GM12878 (cell line): ENCODE results near the gene NR2F2. TPM values are rescaled to one million over a fixed set of nuclear protein-coding genes. Genes with fewer than 3 reads are reported as not detected.

ENCODE experiments used
- ATF7 ChIP-seq: fragments of 450-650 bp; IDR thresholded peaks from 2 replicates; pipeline ENCODE4 v1.6.1; 2016; ENCODE audit warnings: low read depth, mild to moderate bottlenecking
- BMI1 ChIP-seq: fragments of 450-650 bp; IDR thresholded peaks from 2 replicates; pipeline ENCODE4 v1.6.1; 2016; ENCODE audit warnings: mild to moderate bottlenecking, moderate library complexity, borderline replicate concordance
- CREM ChIP-seq: IDR thresholded peaks from 2 replicates; pipeline ENCODE4 v1.6.1; 2014; ENCODE audit warnings: antibody characterized with exemption, low read depth
- EP300 ChIP-seq, 2 experiments: fragments of 150-350 bp in 1 of 2; IDR thresholded peaks; 2 replicates each; pipeline ENCODE4 v1.6.1; 2011 to 2012; ENCODE audit warnings: low read depth in 2 of 2, low read length in 2 of 2, borderline replicate concordance in 1 of 2, improper control_type of control experiment in 1 of 2, inconsistent platforms in 1 of 2; ENCODE audit not compliant: control insufficient read depth in 1 of 2
- ESRRA ChIP-seq: IDR thresholded peaks from 2 replicates; pipeline ENCODE4 v1.6.1; 2012; ENCODE audit warnings: mild to moderate bottlenecking, low read length, improper control_type of control experiment
- IKZF1 ChIP-seq: fragments of 450-650 bp; conservative IDR thresholded peaks from 2 replicates; pipeline ENCODE4 v1.6.1; 2017; ENCODE audit warnings: antibody characterized with exemption, mild to moderate bottlenecking
- IKZF2 ChIP-seq, 2 experiments: fragments of 450-650 bp; IDR thresholded peaks; 2 replicates each; pipeline ENCODE4 v1.6.1; 2017; ENCODE audit warnings: mild to moderate bottlenecking in 2 of 2, moderate library complexity in 2 of 2
- MTA2 ChIP-seq: fragments of 450-650 bp; IDR thresholded peaks from 2 replicates; pipeline ENCODE4 v1.6.1; 2016; ENCODE audit warnings: low read depth, mild to moderate bottlenecking, moderate library complexity
- NBN ChIP-seq: fragments of 450-650 bp; IDR thresholded peaks from 2 replicates; pipeline ENCODE4 v1.6.1; 2016
- NFYB ChIP-seq: IDR thresholded peaks from 2 replicates; pipeline ENCODE4 v1.6.1; 2011; ENCODE audit warnings: low read depth, mild to moderate bottlenecking, low read length, improper control_type of control experiment, moderate library complexity; ENCODE audit not compliant: insufficient read depth
- RFX5 ChIP-seq: IDR thresholded peaks from 2 replicates; pipeline ENCODE4 v1.6.1; 2011; ENCODE audit warnings: low read depth, low read length, improper control_type of control experiment
- SP1 ChIP-seq: IDR thresholded peaks from one replicate; pipeline ENCODE4 v1.6.1; 2011; ENCODE audit warnings: low read depth, low read length
- SREBF1 ChIP-seq: IDR thresholded peaks from 2 replicates; pipeline ENCODE4 v1.6.1; 2012; ENCODE audit warnings: mild to moderate bottlenecking, low read length
- YY1 ChIP-seq: IDR thresholded peaks from 2 replicates; pipeline ENCODE4 v1.6.1; 2011; ENCODE audit warnings: low read depth, mild to moderate bottlenecking, low read length
- ZSCAN29 ChIP-seq: fragments of 450-650 bp; IDR thresholded peaks from 2 replicates; pipeline ENCODE4 v1.6.1; 2017; ENCODE audit warnings: mild to moderate bottlenecking, moderate library complexity
- polyA plus RNA-seq, 11 experiments: library from polyadenylated mRNA; depleted of rRNA in 4 of 11; unstranded in 6 of 11; stranded (reverse) in 5 of 11; fragments of >200 nt; fragmentation: Nextera tagmentation in 4 of 11; fragmentation: Illumina TruSeq in 1 of 11; extraction: Ambion mirVana in 4 of 11; extraction: Trizol in 1 of 11; gene quantifications; 1 replicate in 1 of 11; 2 replicates in 10 of 11; pipeline versions ENCODE4 v1.2.1 to v1.2.3, GENCODE V29; 2011 to 2016; ENCODE audit warnings: inconsistent platforms in 2 of 11, missing spikeins in 2 of 11, low read depth in 1 of 11
- total RNA-seq, 4 experiments: library from RNA; depleted of rRNA in 3 of 4; stranded (reverse); fragments of >200 nt in 3 of 4; fragmentation: Illumina TruSeq in 1 of 4; extraction: Trizol in 1 of 4; gene quantifications; 2 replicates each; pipeline versions ENCODE4 v1.2.1 to v1.2.3, GENCODE V29; 2013 to 2021

NR2F2 gene
- total and polyA plus RNA-seq, 10 of the 15 experiments (the other 5 are each of a cell fraction or from before 2014, with no cell fraction given), result 1.1 to 10.1 (median 3.2) TPM

DNA sequence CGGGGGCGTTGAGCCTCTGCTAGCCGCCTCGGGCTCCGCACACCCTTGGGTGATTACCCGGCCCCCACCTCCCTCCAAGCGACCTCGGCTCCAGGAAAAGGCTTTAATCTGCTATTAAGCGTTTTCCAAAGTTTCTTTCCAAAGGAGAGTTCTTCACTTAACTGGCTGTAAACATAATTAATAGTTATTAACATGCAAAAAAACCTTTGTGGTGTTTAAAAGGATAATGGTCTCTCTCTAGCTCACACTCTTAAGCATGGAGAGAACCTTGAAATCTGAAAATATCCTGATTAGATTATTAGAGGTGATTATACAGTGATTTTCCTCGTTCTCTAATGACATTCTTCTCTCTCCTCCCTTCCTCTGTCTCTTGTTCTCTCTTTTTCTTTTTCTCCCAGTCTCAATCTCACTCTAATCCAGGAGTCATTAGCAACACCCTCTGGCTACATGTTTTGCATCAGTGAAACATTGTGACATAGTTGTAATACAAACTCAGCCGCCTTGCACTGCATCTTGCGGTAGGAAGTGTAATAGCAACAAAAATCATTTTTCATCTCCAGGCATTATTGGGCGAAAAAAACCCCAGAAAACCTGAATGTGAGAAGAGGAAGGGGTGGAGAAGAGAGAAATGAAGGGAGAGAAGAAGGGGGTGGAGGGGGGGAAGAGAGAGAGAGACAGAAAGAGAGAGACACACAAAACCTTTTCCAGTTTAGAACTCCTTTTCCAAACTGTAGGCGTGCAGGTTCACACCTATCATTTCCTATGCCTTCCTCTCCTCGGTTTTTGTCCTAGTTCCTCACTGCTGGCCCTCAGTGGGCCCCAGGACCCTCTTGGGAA is 24.4 kb downstream of the NR2F2 start (continued):
- TF ChIP-seq RFX5, result no peak
- no peak for TF ChIP-seq YY1
- peak; percentile 73 for TF ChIP-seq ATF7
- TF ChIP-seq CREM, result no peak
- TF ChIP-seq IKZF1, result peak; percentile 10; the same call in 1 of the 2 replicates
- no peak for TF ChIP-seq ZSCAN29
- no peak for TF ChIP-seq SREBF1
- TF ChIP-seq IKZF2 (IDR thresholded peaks at IDR 0.05), result peak; percentile 51 to 56
- TF ChIP-seq NBN, result 0 out of 2 replicates have a peak, but pooled peaks have one; percentile 40
- no peak for TF ChIP-seq NFYB
- TF ChIP-seq ESRRA, result 0 out of 2 replicates have a peak, but pooled peaks have one; percentile 29
- 0 out of 2 replicates have a peak, but pooled peaks have one; percentile 17 for TF ChIP-seq BMI1
- TF ChIP-seq EP300 (IDR thresholded peaks at IDR 0.05; ENCODE audit: borderline replicate concordance in 1 of 2, control insufficient read depth in 1 of 2, low read depth in 2 of 2, low read length in 2 of 2), result peak in 1 of 2 experiments; percentile 14; a peak in 2 of 4 replicates
- TF ChIP-seq SP1, result no peak
- TF ChIP-seq MTA2, result peak; percentile 46; the same call in 1 of the 2 replicates
